Measurements from ENCODE around the gene NUDT21. TPM values are rescaled to one million over a fixed set of nuclear protein-coding genes. Genes with fewer than 3 reads are reported as not detected.

Gene NUDT21
- total RNA-seq, 4 donors from 2014 or later: 43.0 to 72.6 (median 55.6) TPM

- no peaks in the 10 kb centered on the region for H3K27me3 ChIP-seq
- H3K4me3 ChIP-seq: no peak overlapping the region
- no peaks in the 10 kb centered on the region for H3K9me3 ChIP-seq
- H3K36me3 ChIP-seq: peaks cover 0 to 68% of the 10 kb centered on the region in 2 donors
- 41 to 64% methylated on average over 4 to 5 of the region's 5 CpGs for WGBS, 2 donors (ENCODE audit: low coverage in 1 of 2)
- no peak for TF ChIP-seq POLR2AphosphoS5 (IDR thresholded peaks at IDR 0.05)
- TF ChIP-seq EP300 (IDR thresholded peaks at IDR 0.05): no peak
- no peak for TF ChIP-seq POLR2A (IDR thresholded peaks at IDR 0.05)
- no peak for TF ChIP-seq CTCF (IDR thresholded peaks at IDR 0.05)
- H3K4me1 ChIP-seq: no peaks in the 10 kb centered on the region
- no peak overlapping the region for H3K27ac ChIP-seq
- no peak for ATAC-seq
Observed at GRCh38 chr16:56488035-56488434, 36.9 kb upstream of the NUDT21 start.

GRCh38 chr16:56483394-56483793 is 32.3 kb upstream of the NUDT21 start:
- Histone ChIP-seq H3K9me3 (no peaks in the 10 kb centered on the region), H3K27ac (no peak overlapping the region), H3K27me3 (no peaks in the 10 kb centered on the region), H3K4me1 (no peaks in the 10 kb centered on the region), H3K4me3 (no peak overlapping the region), H3K36me3 (peaks cover 0 to 79% of the 10 kb centered on the region in 2 donors)
- no peak for TF ChIP-seq POLR2AphosphoS5 (IDR thresholded peaks at IDR 0.05)
- no peak for TF ChIP-seq POLR2A (IDR thresholded peaks at IDR 0.05)
- no peak for TF ChIP-seq EP300 (IDR thresholded peaks at IDR 0.05)
- no peak for TF ChIP-seq CTCF (IDR thresholded peaks at IDR 0.05)
- ATAC-seq: no peak

- H3K4me3 ChIP-seq: no peak overlapping the region
- TF ChIP-seq POLR2AphosphoS5 (IDR thresholded peaks at IDR 0.05): no peak
- no peak for TF ChIP-seq CTCF (IDR thresholded peaks at IDR 0.05)
- no peak for TF ChIP-seq EP300 (IDR thresholded peaks at IDR 0.05)
- no peak for TF ChIP-seq POLR2A (IDR thresholded peaks at IDR 0.05)
- H3K9me3 ChIP-seq: no peaks in the 10 kb centered on the region
- no peaks in the 10 kb centered on the region for H3K4me1 ChIP-seq
- no peak overlapping the region for H3K27ac ChIP-seq
- 85 to 90% methylated on average over 2 to 5 of the region's 5 CpGs for WGBS, 2 donors (ENCODE audit: low coverage in 1 of 2)
- no peaks in the 10 kb centered on the region for H3K27me3 ChIP-seq
- no peak for ATAC-seq
- peaks cover 0 to 85% of the 10 kb centered on the region in 2 donors for H3K36me3 ChIP-seq
Observed at GRCh38 chr16:56482683-56483236, 31.6 kb upstream of the NUDT21 start.

GRCh38 chr16:56481468-56482122 is 30.5 kb upstream of the NUDT21 start:
- H3K36me3 ChIP-seq: peaks cover 0 to 95% of the 10 kb centered on the region in 2 donors

More at GRCh38 chr16:56481468-56482122, 30.5 kb upstream of the NUDT21 start:
- 81 to 92% methylated on average over 2 of the region's 2 CpGs for WGBS, 2 donors (ENCODE audit: low coverage in 1 of 2)
- Histone ChIP-seq H3K27me3 (no peaks in the 10 kb centered on the region), H3K9me3 (no peaks in the 10 kb centered on the region), H3K27ac (no peak overlapping the region), H3K4me3 (no peak overlapping the region), H3K4me1 (no peaks in the 10 kb centered on the region)
- TF ChIP-seq POLR2A (IDR thresholded peaks at IDR 0.05) (no peak), POLR2AphosphoS5 (IDR thresholded peaks at IDR 0.05) (no peak), CTCF (IDR thresholded peaks at IDR 0.05) (no peak), EP300 (IDR thresholded peaks at IDR 0.05) (no peak)
- ATAC-seq: no peak
